K562 (cell line): ENCODE results near the gene RGS14. TPM values are rescaled to one million over a fixed set of nuclear protein-coding genes. Genes with fewer than 3 reads are reported as not detected.

ENCODE experiments used
- ATAC-seq: fragments of 200-7000 bp; cut with Tn5 transposase; 3 replicates; pipeline ENCODE4 v1.9.1; 2020; ENCODE audit warnings: moderate library complexity
- BruUV-seq: library from RNA; stranded (reverse); fragments of 400-500 nt; replicated peaks from 2 replicates; lab custom pipeline; 2021; lab: Mats Ljungman, UMichigan
- CTCF ChIA-PET: fragments of 300-600 bp; formaldehyde crosslinking; extraction: SDS; loops from one replicate; lab custom pipeline; 2021; ENCODE audit warnings: low intra/inter-chr PET ratio; lab: Yijun Ruan, JAX
- POLR2A ChIA-PET: fragments of 300-600, 350-650 bp; sonication (Branson Sonifier 250); formaldehyde crosslinking; extraction: SDS; loops from one replicate; lab custom pipeline; 2021; ENCODE audit warnings: antibody characterized with exemption, inconsistent platforms; lab: Yijun Ruan, JAX
- DNase-seq, 4 experiments: peaks; one replicate each; pipeline versions ENCODE4 v3.0.0 to v3.0.0-alpha.2; 2011 to 2018; ENCODE audit warnings: low spot score in 3 of 4, mixed read lengths in 3 of 4; ENCODE audit errors: extremely low read depth in 1 of 4
- FAIRE-seq: peaks from 2 replicates; lab custom pipeline; 2011; peaks lifted over from hg19 to GRCh38; lab: Jason Lieb, UNC
- H2AFZ ChIP-seq: 2 replicates; pipeline ENCODE4 v1.6.0; 2011; ENCODE audit warnings: low read depth, low read length, control low read depth, inconsistent platforms
- H3K27ac ChIP-seq: fragments of 200-600 bp; 3 replicates; pipeline ENCODE4 v1.8.0; 2011; ENCODE audit warnings: low read depth, mild to moderate bottlenecking, control low read depth, inconsistent platforms, low read length, moderate library complexity, mixed read lengths; ENCODE audit errors: extremely low read depth
- H3K27me3 ChIP-seq, 2 experiments: fragments of 300-600 bp in 1 of 2; 2 replicates in 1 of 2; 3 replicates in 1 of 2; pipeline versions ENCODE4 v1.6.0 to v1.8.0; 2011; ENCODE audit warnings: inconsistent platforms in 2 of 2, low read length in 2 of 2, mild to moderate bottlenecking in 1 of 2, mixed read lengths in 1 of 2, moderate library complexity in 1 of 2; ENCODE audit not compliant: control insufficient read depth in 2 of 2, insufficient read depth in 2 of 2
- H3K36me3 ChIP-seq: fragments of 300-600 bp; 3 replicates; pipeline ENCODE4 v1.8.0; 2011; ENCODE audit warnings: mild to moderate bottlenecking, low read length, inconsistent platforms; ENCODE audit not compliant: control insufficient read depth, insufficient read depth
- H3K4me1 ChIP-seq, 2 experiments: fragments of 200-600 bp in 1 of 2; replicated peaks in 1 of 2; 2 replicates in 1 of 2; 3 replicates in 1 of 2; pipeline versions ENCODE4 v1.5.1 to v1.8.0; 2011; ENCODE audit warnings: inconsistent platforms in 2 of 2, low read length in 2 of 2, mild to moderate bottlenecking in 1 of 2, mixed read lengths in 1 of 2, moderate library complexity in 1 of 2; ENCODE audit not compliant: control insufficient read depth in 2 of 2, insufficient read depth in 2 of 2
- H3K4me2 ChIP-seq: 2 replicates; pipeline ENCODE4 v1.6.1; 2011; ENCODE audit warnings: low read length, control low read depth, inconsistent platforms, mixed read lengths; ENCODE audit not compliant: insufficient read depth
- H3K4me3 ChIP-seq: fragments of 200-600 bp; sonication (generic), shearing (Covaris generic); 2 replicates; pipeline ENCODE4 v1.5.1; 2016; ENCODE audit warnings: control low read depth, inconsistent platforms
- H3K79me2 ChIP-seq: fragments of 200-600 bp; 3 replicates; pipeline ENCODE4 v1.8.0; 2011; ENCODE audit warnings: low read length, inconsistent platforms; ENCODE audit not compliant: control insufficient read depth, insufficient read depth
- H3K9ac ChIP-seq, 2 experiments: 2 replicates each; pipeline versions ENCODE4 v1.6.0 to v1.6.1; 2011; ENCODE audit warnings: low read depth in 2 of 2, low read length in 2 of 2, control low read depth in 1 of 2, inconsistent platforms in 1 of 2, mild to moderate bottlenecking in 1 of 2, mixed read lengths in 1 of 2; ENCODE audit not compliant: insufficient read depth in 1 of 2
- H3K9me1 ChIP-seq: one replicate; pipeline ENCODE4 v1.6.0; 2011; ENCODE audit warnings: inconsistent platforms, mild to moderate bottlenecking, low read length, moderate library complexity; ENCODE audit not compliant: control insufficient read depth, insufficient read depth
- H3K9me3 ChIP-seq: replicated peaks from 2 replicates; pipeline ENCODE4 v1.5.1; 2011; ENCODE audit warnings: low read depth, low read length, inconsistent platforms; ENCODE audit not compliant: control insufficient read depth, insufficient read depth
- H4K20me1 ChIP-seq: replicated peaks from 2 replicates; pipeline ENCODE4 v1.6.1; 2011; ENCODE audit warnings: low read length, inconsistent platforms, mixed read lengths; ENCODE audit not compliant: control insufficient read depth, insufficient read depth
- CBX1 ChIP-seq: sonication (generic); IDR thresholded peaks from 2 replicates; pipeline ENCODE4 v1.6.1; 2016; ENCODE audit warnings: antibody characterized with exemption, low read depth, mild to moderate bottlenecking
- E2F3 ChIP-seq: fragments of 250-450 bp; sonication (Bioruptor Pico); IDR thresholded peaks from 2 replicates; pipeline ENCODE4 v1.4.0; 2020; ENCODE audit warnings: mild to moderate bottlenecking
- PCBP1 ChIP-seq: fragments of 200-400 bp; formaldehyde crosslinking; IDR thresholded peaks from 2 replicates; pipeline ENCODE4 v1.6.1; 2018; ENCODE audit warnings: mild to moderate bottlenecking, low read depth, low read length; ENCODE audit not compliant: poor library complexity, severe bottlenecking
- YY1 ChIP-seq, 3 experiments: IDR thresholded peaks; 2 replicates each; pipeline ENCODE4 v1.6.1; 2011; ENCODE audit warnings: low read length in 2 of 3, mild to moderate bottlenecking in 2 of 3, moderate library complexity in 2 of 3, borderline replicate concordance in 1 of 3, control low read depth in 1 of 3, low read depth in 1 of 3; ENCODE audit not compliant: insufficient read depth in 3 of 3, insufficient replicate concordance in 2 of 3, control insufficient read depth in 1 of 3, insufficient read length in 1 of 3; ENCODE audit errors: extremely low read depth in 1 of 3
- ZNF165 ChIP-seq: fragments of 250-450 bp; sonication (Bioruptor Pico); IDR thresholded peaks from 2 replicates; pipeline ENCODE4 v1.4.0; 2020; ENCODE audit warnings: borderline replicate concordance
- WGBS: fragments of 100-300 bp; shearing (Covaris generic); methylation state at CpG from one replicate; pipeline ENCODE4 v1.1.6; 2016; ENCODE audit warnings: low coverage, mixed read lengths; ENCODE audit not compliant: insufficient coverage; ENCODE audit errors: missing lambda C conversion rate; 5-methylcytosine and 5-hydroxymethylcytosine counted together
- in situ Hi-C: fragments of 300-500 bp; cut with MboI; formaldehyde crosslinking; loops from 4 replicates; pipeline ENCODE4 v1.15.0; 2018; ENCODE audit warnings: inconsistent platforms, mixed read lengths
- intact Hi-C: fragments of 100-400 bp; cut with micrococcal nuclease; formaldehyde crosslinking; loops from 2 replicates; pipeline ENCODE4 v1.14.2; 2022
- polyA plus RNA-seq, 8 experiments: library from polyadenylated mRNA; depleted of rRNA in 4 of 8; stranded (reverse) in 5 of 8; unstranded in 3 of 8; fragments of >200 nt; fragmentation: Nextera tagmentation in 2 of 8; fragmentation: Illumina TruSeq in 1 of 8; extraction: Ambion mirVana in 2 of 8; extraction: Trizol in 1 of 8; gene quantifications; 2 replicates each; pipeline versions ENCODE4 v1.2.1 to v1.2.3, GENCODE V29; 2011 to 2014; ENCODE audit warnings: inconsistent platforms in 1 of 8, missing spikeins in 1 of 8
- total RNA-seq, 7 experiments: library from RNA; depleted of rRNA in 6 of 7; stranded (reverse); fragments of >200 nt in 6 of 7; fragmentation: Illumina TruSeq in 2 of 7; extraction: Trizol in 2 of 7; gene quantifications; 2 replicates each; pipeline versions ENCODE4 v1.2.1 to v1.2.3, GENCODE V29; 2011 to 2021; ENCODE audit warnings: low replicate concordance in 1 of 7
- TF ChIP-seq, protein P1 (sequence below): sonication (generic); formaldehyde crosslinking; IDR thresholded peaks from 2 replicates; pipeline ENCODE4 v1.8.1; 2023; ENCODE audit warnings: mild to moderate bottlenecking, missing genetic modification reagents
- TF ChIP-seq, protein P2 (sequence below): conservative IDR thresholded peaks from 2 replicates; pipeline ENCODE4 v1.6.1; 2011; ENCODE audit warnings: low read depth, mild to moderate bottlenecking, low read length; ENCODE audit not compliant: control insufficient read depth
- TF ChIP-seq, protein P3 (sequence below): fragments of 250-450 bp; sonication (Bioruptor Pico); IDR thresholded peaks from 2 replicates; pipeline ENCODE4 v1.5.0; 2021; ENCODE audit warnings: mild to moderate bottlenecking, borderline replicate concordance
- TF ChIP-seq, protein P4 (sequence below): fragments of 450-650 bp; IDR thresholded peaks from 2 replicates; pipeline ENCODE4 v1.6.1; 2017; ENCODE audit warnings: mild to moderate bottlenecking, moderate library complexity

The RGS14 gene
- total and polyA plus RNA-seq, 9 of the 15 experiments (the other 6 are each of a cell fraction or from before 2014, with no cell fraction given), result 0.28 to 75.9 (median 34.5) TPM

DNA sequence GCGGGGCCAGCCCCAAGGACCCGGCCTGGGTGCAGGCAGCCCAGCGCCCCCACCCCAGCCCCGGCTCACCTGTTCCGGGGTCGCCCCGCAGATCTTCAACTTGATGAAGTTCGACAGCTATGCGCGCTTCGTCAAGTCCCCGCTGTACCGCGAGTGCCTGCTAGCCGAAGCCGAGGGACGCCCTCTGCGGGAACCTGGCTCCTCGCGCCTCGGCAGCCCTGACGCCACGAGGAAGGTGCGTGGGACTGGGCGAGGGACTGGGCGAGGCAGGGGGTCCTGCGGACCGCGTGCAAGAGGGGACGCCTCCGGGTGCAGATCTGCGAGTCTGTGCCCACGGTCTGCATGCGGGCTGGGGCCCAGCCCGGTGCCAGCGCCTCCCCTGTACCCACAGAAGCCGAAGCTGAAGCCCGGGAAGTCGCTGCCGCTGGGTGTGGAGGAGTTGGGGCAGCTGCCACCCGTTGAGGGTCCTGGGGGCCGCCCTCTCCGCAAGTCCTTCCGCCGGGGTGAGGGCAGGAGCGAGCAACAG lies 9.7 kb downstream of the RGS14 start:
- 1% methylated on average over 40 of the region's 46 CpGs for WGBS
- peaks cover 69 to 92% of the 10 kb centered on the region in 2 experiments for H3K4me1 ChIP-seq
- no peak for TF ChIP-seq ZNF165
- no peak for TF ChIP-seq PCBP1
- TF ChIP-seq CBX1, result peak; percentile 69; the same call in 1 of the 2 replicates
- peak in 1 of 3 experiments; percentile 4 for TF ChIP-seq YY1 (IDR thresholded peaks at IDR 0.05; ENCODE audit: borderline replicate concordance in 1 of 3, control insufficient read depth in 1 of 3, extremely low read depth in 1 of 3, insufficient read depth in 3 of 3, insufficient read length in 1 of 3, insufficient replicate concordance in 2 of 3, low read depth in 1 of 3, low read length in 2 of 3)
- TF ChIP-seq, protein P1, sequence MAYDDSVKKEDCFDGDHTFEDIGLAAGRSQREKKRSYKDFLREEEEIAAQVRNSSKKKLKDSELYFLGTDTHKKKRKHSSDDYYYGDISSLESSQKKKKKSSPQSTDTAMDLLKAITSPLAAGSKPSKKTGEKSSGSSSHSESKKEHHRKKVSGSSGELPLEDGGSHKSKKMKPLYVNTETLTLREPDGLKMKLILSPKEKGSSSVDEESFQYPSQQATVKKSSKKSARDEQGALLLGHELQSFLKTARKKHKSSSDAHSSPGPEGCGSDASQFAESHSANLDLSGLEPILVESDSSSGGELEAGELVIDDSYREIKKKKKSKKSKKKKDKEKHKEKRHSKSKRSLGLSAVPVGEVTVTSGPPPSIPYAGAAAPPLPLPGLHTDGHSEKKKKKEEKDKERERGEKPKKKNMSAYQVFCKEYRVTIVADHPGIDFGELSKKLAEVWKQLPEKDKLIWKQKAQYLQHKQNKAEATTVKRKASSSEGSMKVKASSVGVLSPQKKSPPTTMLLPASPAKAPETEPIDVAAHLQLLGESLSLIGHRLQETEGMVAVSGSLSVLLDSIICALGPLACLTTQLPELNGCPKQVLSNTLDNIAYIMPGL, result peak; percentile 80; the same call in 1 of the 2 replicates
- TF ChIP-seq, protein P2, sequence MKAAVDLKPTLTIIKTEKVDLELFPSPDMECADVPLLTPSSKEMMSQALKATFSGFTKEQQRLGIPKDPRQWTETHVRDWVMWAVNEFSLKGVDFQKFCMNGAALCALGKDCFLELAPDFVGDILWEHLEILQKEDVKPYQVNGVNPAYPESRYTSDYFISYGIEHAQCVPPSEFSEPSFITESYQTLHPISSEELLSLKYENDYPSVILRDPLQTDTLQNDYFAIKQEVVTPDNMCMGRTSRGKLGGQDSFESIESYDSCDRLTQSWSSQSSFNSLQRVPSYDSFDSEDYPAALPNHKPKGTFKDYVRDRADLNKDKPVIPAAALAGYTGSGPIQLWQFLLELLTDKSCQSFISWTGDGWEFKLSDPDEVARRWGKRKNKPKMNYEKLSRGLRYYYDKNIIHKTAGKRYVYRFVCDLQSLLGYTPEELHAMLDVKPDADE, result peak; percentile 13; the same call in 1 of the 2 replicates
- TF ChIP-seq, protein P3, sequence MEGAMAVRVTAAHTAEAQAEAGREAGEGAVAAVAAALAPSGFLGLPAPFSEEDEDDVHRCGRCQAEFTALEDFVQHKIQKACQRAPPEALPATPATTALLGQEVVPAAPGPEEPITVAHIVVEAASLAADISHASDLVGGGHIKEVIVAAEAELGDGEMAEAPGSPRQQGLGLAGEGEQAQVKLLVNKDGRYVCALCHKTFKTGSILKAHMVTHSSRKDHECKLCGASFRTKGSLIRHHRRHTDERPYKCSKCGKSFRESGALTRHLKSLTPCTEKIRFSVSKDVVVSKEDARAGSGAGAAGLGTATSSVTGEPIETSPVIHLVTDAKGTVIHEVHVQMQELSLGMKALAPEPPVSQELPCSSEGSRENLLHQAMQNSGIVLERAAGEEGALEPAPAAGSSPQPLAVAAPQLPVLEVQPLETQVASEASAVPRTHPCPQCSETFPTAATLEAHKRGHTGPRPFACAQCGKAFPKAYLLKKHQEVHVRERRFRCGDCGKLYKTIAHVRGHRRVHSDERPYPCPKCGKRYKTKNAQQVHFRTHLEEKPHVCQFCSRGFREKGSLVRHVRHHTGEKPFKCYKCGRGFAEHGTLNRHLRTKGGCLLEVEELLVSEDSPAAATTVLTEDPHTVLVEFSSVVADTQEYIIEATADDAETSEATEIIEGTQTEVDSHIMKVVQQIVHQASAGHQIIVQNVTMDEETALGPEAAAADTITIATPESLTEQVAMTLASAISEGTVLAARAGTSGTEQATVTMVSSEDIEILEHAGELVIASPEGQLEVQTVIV, result no peak
- peak; percentile 84 for TF ChIP-seq E2F3
- TF ChIP-seq, protein P4, sequence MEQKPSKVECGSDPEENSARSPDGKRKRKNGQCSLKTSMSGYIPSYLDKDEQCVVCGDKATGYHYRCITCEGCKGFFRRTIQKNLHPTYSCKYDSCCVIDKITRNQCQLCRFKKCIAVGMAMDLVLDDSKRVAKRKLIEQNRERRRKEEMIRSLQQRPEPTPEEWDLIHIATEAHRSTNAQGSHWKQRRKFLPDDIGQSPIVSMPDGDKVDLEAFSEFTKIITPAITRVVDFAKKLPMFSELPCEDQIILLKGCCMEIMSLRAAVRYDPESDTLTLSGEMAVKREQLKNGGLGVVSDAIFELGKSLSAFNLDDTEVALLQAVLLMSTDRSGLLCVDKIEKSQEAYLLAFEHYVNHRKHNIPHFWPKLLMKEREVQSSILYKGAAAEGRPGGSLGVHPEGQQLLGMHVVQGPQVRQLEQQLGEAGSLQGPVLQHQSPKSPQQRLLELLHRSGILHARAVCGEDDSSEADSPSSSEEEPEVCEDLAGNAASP, result no peak

More for the DNA sequence above, 9.7 kb downstream of the RGS14 start:
- in situ Hi-C loops, result no loop called here
- POLR2A ChIA-PET, result interaction anchor here (0.6 to 2.5 kb wide), 14 partner anchors 8 to 142 kb away, joined by 3 to 18 read pairs (median 3); partner anchors contain the start of genes LMAN2 and PDLIM7
- no peak for FAIRE-seq
- Histone ChIP-seq H3K79me2 (peaks cover 24% of the 10 kb centered on the region), H3K27me3 (no peaks in the 10 kb centered on the region), H3K4me3 (peak overlapping the region; percentile 57), H2AFZ (peak overlapping the region; percentile 93), H3K27ac (peak overlapping the region; percentile 94), H3K9ac (peak overlapping the region; percentile 73 to 95), H3K9me1 (peaks cover 4% of the 10 kb centered on the region), H4K20me1 (no peaks in the 10 kb centered on the region), H3K4me2 (peak overlapping the region; percentile 89), H3K9me3 (no peaks in the 10 kb centered on the region), H3K36me3 (peaks cover 37% of the 10 kb centered on the region; the same call in 2 of the 3 replicates)
- peak; percentile 37 for ATAC-seq
- DNase-seq, result no peak
- intact Hi-C loops, result loop anchor here (10.0 kb wide), 1 partner anchor 253 kb away; no protein-coding TSS in a partner anchor
- TSS peak; percentile 44 for BruUV-seq
- CTCF ChIA-PET, result interaction anchor here (2.0 kb wide), 1 partner anchor 49 kb away, joined by 6 read pairs; no protein-coding TSS in a partner anchor
